Limb (tissue), 2 donors: ENCODE data around the gene EFEMP1.
"Not testable (repeated sequence)": the region's sequence is repeated elsewhere in the genome, so short reads cannot be mapped to it uniquely, and the experiment has no call there.

Experiments used
- DNase-seq, 2 donors: peaks; one replicate each; pipeline ENCODE4 v3.0.0-alpha.2; 2016; ENCODE audit errors: extremely low spot score in 2 of 2

Gene EFEMP1

DNA sequence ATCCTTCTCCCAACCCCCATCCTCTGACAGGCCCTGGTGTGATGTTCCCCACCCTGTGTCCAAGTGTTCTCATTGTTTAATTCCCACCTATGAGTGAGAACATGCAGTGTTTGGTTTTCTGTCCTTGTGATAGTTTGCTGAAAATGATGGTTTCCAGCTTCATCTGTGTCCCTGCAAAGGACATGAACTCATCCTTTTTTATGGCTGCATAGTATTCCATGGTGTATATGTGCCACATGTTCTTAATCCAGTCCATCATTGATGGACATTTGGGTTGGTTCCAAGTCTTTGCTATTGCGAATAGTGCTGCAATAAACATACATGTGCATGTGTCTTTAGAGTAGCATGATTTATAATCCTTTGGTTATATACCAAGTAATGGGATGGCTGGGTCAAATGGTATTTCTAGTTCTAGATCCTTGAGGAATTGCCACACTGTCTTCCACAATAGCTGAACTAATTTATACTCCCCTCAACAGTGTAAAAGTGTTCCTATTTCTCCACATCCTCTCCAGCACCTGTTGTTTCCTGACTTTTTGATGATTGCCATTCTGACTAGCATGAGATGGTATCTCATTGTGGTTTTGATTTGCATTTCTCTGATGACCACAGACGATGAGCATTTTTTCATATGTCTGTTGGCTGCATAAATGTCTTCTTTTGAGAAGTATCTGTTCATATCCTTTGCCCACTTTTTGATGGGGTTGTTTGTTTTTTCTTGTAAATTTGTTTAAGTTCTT lies 91.7 kb downstream of the EFEMP1 start:
- DNase-seq = not testable (repeated sequence)

DNA sequence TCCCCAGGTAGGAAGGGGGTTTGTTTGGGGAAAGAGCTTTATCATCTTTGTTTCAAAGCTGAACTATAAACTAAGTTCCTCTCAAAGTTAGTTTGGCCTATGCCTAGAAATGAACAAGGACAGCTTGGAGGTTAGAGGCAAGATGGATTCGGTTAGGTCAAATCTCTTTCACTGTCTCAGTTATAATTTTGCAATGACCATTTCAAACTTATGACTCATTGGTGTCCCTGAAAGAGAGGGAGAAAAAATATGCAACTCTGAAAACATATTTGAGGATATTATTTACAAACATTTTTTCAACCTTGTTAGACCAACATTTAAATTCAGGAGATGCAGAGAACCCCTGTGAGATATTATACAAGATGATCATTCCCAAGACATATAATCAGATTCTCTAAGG lies 95.7 kb downstream of the EFEMP1 start:
- DNase-seq = no peak

DNA sequence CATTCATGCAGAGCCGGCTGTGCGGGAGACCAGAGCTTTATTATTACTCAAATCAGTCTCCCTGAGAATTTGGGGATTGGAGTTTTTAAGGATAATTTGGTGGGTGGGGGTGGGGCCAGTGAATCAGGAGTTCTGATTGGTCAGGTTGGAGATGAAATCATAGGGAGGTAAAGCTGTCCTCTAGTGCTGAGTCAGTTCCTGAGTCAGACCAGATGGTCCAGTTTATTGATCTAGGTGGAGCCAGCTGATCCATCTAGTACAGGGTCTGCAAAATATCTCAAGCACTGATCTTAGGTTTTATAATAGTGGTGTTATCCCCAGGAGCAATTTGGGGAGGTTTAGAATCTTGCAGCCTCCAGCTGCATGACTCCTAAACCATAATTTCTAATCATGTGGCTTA lies 96.2 kb downstream of the EFEMP1 start:
- not testable (repeated sequence) for DNase-seq

DNA sequence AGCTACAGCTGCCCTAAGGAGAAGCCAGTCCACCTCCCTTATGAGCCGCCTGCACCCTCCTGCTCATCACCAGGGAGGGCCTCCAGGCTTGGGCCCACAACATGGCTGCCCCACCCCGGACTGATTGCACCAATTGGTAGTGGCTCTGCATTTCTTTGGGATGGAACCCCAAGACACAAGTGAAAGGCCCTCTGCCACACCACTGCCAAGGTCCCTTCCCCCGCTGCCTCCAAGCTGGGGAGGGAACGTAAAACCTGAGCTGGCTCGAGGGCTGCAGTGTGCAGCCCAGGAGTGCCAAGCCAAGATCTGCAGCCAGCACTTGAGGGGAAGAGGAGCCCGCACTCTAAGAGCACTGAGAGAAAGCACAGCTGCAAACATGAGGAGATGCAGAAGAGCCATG lies 97.3 kb downstream of the EFEMP1 start:
- no peak for DNase-seq

DNA sequence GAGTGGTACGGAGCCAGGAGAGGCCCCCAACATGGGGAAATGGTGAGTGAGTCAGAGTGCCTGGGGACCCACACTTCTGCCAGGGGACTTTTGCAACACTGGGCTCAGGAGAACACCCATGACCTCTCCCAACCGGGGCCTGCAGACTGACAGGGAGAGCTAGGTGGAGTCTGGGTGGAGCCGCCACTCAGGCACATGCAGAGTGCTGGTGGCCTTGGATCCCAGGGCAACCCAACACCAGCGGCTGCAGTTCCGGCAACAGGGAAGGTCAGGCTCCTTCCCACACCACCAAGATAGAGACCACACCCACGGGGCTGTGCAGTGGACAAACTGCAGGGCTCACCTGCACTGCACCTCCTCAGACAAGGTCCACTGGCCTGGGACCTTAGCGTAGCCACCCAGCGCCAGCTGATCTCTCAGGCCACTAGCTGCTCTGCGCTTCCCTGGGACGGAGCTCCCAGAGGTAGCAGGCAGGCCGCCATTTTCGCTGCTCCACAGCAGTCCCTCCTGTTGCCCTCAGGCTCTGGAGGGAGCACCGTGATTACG lies 99.0 kb downstream of the EFEMP1 start:
- no peak for DNase-seq
